Cerebellar nuclear complex (tissue), 1 donor: ENCODE results near the gene GLRX.

Experiments used
- DNase-seq, 2 experiments: peaks; one replicate each; lab custom pipeline; 2025; lab: John Stamatoyannopoulos, UW

Gene GLRX

GRCh38 chr5:95808686-95809413 is 13.7 kb downstream of the GLRX start:
- no peak for DNase-seq

- no peak for DNase-seq
These were observed 14.4 kb downstream of the GLRX start for GRCh38 chr5:95808013-95808685.

- DNase-seq: no peak
These were observed 15.8 kb downstream of the GLRX start for GRCh38 chr5:95806687-95807086.

GRCh38 chr5:95804736-95805539 is 17.6 kb downstream of the GLRX start:
- DNase-seq: no peak

GRCh38 chr5:95803271-95804148 is 19.0 kb downstream of the GLRX start:
- DNase-seq: no peak

GRCh38 chr5:95801961-95802360 is 20.6 kb downstream of the GLRX start:
- no peak for DNase-seq

GRCh38 chr5:95801532-95801931 is 21.0 kb downstream of the GLRX start:
- DNase-seq: no peak

- no peak for DNase-seq
These were observed 22.0 kb downstream of the GLRX start for GRCh38 chr5:95800553-95800952.

- no peak for DNase-seq
These were observed 23.2 kb downstream of the GLRX start for GRCh38 chr5:95799191-95799835.

- no peak for DNase-seq
These were observed 24.0 kb downstream of the GLRX start for GRCh38 chr5:95798545-95798944.

GRCh38 chr5:95798048-95798447 is 24.5 kb downstream of the GLRX start:
- DNase-seq: no peak

GRCh38 chr5:95797301-95797700 is 25.2 kb downstream of the GLRX start:
- no peak for DNase-seq

GRCh38 chr5:95794070-95794516 is 28.4 kb downstream of the GLRX start:
- no peak for DNase-seq

- DNase-seq: no peak
These were observed 30.8 kb downstream of the GLRX start for GRCh38 chr5:95791751-95792150.

GRCh38 chr5:95788493-95788892 is 34.0 kb downstream of the GLRX start:
- no peak for DNase-seq

GRCh38 chr5:95786821-95787418 is 35.6 kb downstream of the GLRX start:
- no peak for DNase-seq

- DNase-seq: no peak
These were observed 37.8 kb downstream of the GLRX start for GRCh38 chr5:95784514-95785302.

- no peak for DNase-seq
These were observed 38.9 kb downstream of the GLRX start for GRCh38 chr5:95783661-95784060.

- no peak for DNase-seq
These were observed 40.3 kb downstream of the GLRX start for GRCh38 chr5:95782181-95782580.

- DNase-seq: peak in 1 of 2 experiments; percentile 78
These were observed 41.4 kb downstream of the GLRX start for GRCh38 chr5:95781101-95781583.
